Brain pericyte (primary cell): Measurements from ENCODE around the gene DLX3.

ENCODE experiments used
- DNase-seq: peaks from one replicate; pipeline ENCODE4 v3.0.0-alpha.2; 2012; ENCODE audit warnings: low read depth, low spot score

DLX3 gene

GRCh38 chr17:49992933-49993422 is 2.0 kb downstream of the DLX3 start:
- no peak for DNase-seq

GRCh38 chr17:49992191-49992932 is 2.7 kb downstream of the DLX3 start:
- no peak for DNase-seq

GRCh38 chr17:49991409-49991808 is 3.6 kb downstream of the DLX3 start:
- DNase-seq: no peak

- no peak for DNase-seq
Observed at GRCh38 chr17:49990921-49991320, 4.1 kb downstream of the DLX3 start.

- DNase-seq: no peak
Observed at GRCh38 chr17:49990331-49990730, 4.7 kb downstream of the DLX3 start.

- no peak for DNase-seq
Observed at GRCh38 chr17:49989518-49989880, 5.5 kb downstream of the DLX3 start.

- DNase-seq: no peak
Observed at GRCh38 chr17:49987681-49988441, 7.2 kb downstream of the DLX3 start.

GRCh38 chr17:49987290-49987585 is 7.8 kb downstream of the DLX3 start:
- DNase-seq: no peak

- DNase-seq: no peak
Observed at GRCh38 chr17:49986396-49987289, 8.4 kb downstream of the DLX3 start.

GRCh38 chr17:49985310-49985990 is 9.6 kb downstream of the DLX3 start:
- no peak for DNase-seq

- no peak for DNase-seq
Observed at GRCh38 chr17:49984776-49985175, 10.2 kb downstream of the DLX3 start.

GRCh38 chr17:49984283-49984682 is 10.7 kb downstream of the DLX3 start:
- DNase-seq: no peak

GRCh38 chr17:49980703-49981197 is 14.3 kb downstream of the DLX3 start:
- DNase-seq: no peak

- DNase-seq: no peak
Observed at GRCh38 chr17:49979748-49980479, 15.1 kb downstream of the DLX3 start.

- no peak for DNase-seq
Observed at GRCh38 chr17:49978501-49978900, 16.5 kb downstream of the DLX3 start.

- DNase-seq: no peak
Observed at GRCh38 chr17:49977463-49978389, 17.3 kb downstream of the DLX3 start.

- no peak for DNase-seq
Observed at GRCh38 chr17:49976828-49977202, 18.2 kb downstream of the DLX3 start.

- no peak for DNase-seq
Observed at GRCh38 chr17:49976163-49976827, 18.7 kb downstream of the DLX3 start.

- DNase-seq: no peak
Observed at GRCh38 chr17:49975531-49975930, 19.5 kb downstream of the DLX3 start.
